GM18867 (cell line): ENCODE measurements around the gene TBC1D10A.

ENCODE experiments used
- ATAC-seq: cut with Tn5 transposase; IDR thresholded peaks from one replicate; pipeline ENCODE4 v1.9.1; 2021; ENCODE audit warnings: mild to moderate bottlenecking, moderate library complexity; ENCODE audit not compliant: unreplicated experiment

TBC1D10A gene, protein sequence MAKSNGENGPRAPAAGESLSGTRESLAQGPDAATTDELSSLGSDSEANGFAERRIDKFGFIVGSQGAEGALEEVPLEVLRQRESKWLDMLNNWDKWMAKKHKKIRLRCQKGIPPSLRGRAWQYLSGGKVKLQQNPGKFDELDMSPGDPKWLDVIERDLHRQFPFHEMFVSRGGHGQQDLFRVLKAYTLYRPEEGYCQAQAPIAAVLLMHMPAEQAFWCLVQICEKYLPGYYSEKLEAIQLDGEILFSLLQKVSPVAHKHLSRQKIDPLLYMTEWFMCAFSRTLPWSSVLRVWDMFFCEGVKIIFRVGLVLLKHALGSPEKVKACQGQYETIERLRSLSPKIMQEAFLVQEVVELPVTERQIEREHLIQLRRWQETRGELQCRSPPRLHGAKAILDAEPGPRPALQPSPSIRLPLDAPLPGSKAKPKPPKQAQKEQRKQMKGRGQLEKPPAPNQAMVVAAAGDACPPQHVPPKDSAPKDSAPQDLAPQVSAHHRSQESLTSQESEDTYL

DNA sequence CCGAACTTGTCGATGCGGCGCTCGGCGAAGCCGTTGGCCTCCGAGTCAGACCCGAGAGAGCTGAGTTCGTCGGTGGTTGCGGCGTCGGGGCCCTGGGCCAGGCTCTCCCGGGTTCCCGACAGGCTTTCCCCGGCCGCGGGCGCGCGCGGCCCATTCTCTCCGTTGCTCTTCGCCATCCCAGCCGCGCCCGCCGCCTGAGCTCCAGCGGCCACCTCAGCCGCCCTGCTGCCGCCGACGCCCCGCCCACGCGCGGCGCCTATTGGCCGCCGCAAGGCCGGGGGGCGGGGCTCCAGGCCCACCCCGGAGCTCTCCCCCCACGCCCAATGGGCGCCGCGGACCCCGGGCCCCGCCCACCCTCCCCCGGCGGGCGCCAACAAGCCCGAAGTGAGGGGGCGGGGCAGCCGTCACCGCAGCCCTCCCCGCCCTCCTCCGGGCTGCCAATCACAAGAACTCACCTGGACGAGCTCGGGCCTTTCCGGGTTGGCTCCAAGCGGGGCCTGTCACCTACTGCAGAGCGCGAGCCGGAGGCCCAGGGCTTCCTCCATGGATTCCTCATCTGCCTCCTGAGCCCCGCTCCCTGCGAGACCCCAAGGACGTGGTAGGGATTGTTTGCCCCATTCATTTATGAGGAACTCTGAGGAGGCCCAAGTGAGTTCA lies at the start of gene TBC1D10A:
TSS of gene TBC1D10A (minus strand) at position 236 of the 657 bp plus-strand sequence. CDS start at position 176, 60 bp downstream.
- ATAC-seq = peak; percentile 88

DNA sequence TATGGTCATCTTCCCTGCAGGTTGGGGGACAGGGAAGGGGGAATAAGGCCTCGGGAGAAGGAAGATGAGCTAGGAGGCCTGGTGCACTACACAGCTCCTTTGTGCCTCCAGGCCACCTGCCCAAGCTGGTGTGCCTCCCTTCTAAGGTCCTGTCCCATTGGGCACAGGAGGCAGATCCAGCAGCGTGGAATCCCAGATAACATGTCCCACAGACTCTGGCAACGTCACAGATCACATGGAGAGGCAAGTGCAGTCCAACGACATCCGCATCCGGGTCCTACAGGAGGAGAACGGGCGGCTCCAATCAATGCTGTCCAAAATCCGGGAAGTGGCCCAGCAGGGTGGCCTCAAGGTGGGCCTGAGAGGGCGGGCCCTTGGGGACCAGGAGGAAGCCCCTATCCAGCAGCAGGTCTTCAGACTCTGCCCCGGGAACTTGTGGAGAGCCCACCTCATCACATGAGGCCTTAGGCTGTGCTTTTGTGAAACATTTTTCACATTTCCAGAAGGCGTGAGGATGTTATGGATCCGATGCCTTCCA lies 48.6 kb upstream of the TBC1D10A start:
- no peak for ATAC-seq

DNA sequence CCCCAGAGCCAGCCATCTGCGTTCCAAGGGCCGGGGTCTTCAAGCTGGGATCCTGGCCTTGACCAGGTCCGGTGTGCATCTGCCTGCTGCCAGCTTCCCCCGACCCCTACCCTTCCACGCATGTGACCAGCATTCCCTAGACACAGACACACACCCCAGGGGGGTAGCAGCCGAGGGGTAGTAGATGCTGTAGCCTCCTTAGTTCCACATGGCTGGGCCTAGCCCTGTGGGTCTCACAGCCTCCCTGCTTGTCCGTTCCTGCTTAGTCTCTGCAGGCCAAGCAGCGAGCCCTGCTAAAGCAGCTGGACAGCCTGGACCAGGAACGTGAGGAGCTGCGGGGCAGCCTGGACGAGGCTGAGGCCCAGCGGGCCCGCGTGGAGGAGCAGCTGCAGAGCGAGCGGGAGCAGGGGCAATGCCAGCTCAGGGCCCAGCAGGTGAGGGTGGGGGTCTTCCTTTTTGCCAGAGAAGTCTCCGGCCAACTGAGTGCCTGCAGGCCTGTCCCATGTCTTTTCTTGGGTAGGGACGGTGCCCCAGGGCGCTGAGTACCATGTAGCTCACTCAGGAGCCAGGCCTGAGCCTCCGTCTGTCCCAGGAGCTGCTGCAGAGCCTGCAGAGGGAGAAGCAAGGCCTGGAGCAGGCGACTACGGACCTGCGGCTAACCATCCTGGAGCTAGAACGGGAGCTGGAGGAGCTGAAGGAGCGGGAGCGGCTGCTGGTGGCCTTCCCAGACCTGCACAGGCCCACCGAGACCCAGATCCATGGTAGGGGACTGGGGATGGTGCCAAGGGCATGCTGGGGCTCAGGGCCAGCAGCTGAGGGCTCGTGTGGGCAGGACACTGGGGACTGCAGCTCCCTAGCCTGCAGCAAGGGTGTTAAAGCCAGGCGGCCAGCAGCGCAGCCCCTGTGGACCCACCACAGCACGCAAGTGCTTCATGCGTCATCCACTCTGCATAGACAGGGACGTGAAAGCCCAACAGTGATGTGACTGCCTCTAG lies 46.9 kb upstream of the TBC1D10A start:
- ATAC-seq = no peak

DNA sequence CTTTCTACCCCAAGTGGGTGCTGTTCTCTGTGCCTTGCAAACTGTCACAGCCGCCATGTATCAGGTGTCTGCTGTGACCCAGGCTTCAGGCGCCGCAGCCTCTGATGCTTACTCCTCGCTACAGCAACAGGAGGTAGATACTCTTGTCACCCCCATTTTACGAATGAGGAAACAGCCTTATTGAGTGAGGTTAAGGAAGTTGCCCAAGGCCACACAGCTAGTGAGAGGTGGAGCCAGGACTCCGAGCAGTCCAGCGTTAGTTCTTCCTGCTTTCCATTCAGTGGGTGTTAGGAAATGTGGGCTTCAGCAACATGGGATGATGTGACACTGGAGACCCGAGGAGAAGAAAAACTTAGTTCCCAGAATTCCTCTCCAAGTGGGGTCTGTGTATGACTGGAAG lies 46.2 kb upstream of the TBC1D10A start:
- no peak for ATAC-seq

DNA sequence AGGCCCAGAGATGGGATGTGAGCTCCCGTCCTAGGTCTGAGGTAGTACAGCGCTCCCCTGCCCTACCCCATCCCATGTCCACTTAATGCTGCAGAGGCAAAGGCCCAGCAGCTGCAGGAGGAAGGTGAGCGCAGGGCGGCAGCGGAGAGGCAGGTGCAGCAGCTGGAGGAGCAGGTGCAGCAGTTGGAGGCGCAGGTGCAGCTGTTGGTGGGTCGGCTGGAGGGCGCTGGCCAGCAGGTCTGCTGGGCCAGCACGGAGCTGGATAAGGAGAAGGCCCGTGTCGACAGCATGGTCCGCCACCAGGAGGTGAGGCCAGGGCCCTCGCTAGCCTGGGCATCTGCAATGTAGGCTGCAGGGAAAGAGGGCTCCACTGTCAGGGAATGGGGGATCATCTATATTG lies 45.2 kb upstream of the TBC1D10A start:
- ATAC-seq = no peak

DNA sequence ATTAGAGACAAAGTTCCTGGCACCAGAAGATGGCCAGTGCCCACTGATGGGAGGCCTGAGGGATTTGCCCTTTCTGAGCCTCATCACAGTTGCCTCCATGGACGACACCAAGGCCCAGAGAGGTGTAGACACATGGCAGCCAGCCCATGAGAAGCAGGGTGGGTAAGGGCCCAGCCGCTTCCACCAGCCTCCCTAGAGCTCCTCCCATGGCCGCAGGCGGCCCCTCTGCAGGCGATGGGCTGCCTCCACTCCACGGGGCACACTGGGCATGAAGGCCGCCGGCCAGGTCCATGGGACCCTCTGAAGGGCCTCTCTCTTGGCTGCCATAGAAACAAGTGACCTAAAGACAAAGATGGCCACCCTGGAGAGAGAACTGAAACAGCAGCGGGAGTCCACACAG lies 44.6 kb upstream of the TBC1D10A start:
- no peak for ATAC-seq

DNA sequence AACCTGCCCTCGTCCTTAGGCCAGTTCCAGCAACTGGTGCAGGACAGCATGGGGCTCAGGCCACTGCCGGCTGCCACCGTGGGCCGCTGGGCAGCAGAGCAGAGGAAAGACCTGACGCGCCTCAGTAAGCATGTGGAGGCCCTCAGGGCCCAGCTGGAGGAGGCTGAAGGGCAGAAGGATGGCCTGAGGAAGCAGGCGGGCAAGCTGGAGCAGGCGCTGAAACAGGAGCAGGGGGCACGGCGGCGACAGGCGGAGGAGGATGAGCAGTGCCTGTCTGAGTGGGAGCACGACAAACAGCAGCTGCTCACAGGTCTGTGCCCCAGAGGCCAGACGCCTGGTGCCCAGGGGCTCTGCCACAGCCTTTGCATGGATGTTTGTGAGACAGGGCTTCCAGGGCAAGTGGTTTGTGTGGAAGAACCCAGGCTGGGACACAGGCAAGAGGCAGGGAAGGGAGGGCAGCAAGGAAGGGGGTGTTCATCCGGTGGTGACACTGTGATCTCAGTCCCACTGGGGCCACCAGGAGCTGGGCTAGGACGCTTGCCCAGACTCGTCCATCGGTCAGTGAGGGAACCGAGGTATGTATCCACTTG lies 44.0 kb upstream of the TBC1D10A start:
- no peak for ATAC-seq

DNA sequence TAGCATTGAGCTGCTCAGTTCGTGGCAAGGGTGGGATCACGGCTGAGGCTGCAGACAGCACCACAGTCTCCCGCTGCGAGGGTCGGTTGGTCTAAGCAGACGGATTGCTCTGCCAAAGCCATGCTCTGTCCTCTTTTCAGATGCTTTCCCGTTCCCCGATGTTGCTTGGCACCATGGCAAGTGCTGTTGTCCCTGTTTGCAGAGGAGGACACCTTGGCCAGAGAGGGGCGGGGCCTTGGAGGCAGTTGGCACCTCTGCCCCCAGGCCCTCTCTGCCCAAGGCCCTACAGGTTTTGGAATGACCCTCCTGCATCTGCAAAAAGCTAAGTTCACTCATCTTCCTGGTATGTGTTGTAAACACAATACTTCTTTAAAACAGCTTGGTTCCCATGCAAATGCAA lies 41.7 kb upstream of the TBC1D10A start:
- no peak for ATAC-seq

DNA sequence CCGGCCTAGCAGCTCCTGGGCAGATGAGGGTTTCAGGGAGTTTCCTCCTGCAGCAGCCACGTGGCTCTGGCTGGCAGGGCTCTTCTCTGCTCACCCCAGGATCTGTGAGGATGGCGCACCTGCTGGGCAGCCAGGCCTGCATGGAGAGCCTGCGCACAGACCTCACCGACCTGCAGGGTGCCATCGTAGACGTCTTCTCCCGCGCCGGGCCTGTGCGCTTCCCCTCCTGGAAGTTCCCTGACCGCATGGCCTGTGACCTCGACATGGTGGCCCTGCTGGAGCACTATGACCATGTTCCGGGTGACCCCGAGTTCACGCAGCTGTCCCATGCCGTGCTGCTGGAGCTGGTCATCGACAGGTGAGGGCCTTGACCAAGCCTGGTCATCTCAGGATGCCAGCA lies 39.1 kb upstream of the TBC1D10A start:
- ATAC-seq = no peak

DNA sequence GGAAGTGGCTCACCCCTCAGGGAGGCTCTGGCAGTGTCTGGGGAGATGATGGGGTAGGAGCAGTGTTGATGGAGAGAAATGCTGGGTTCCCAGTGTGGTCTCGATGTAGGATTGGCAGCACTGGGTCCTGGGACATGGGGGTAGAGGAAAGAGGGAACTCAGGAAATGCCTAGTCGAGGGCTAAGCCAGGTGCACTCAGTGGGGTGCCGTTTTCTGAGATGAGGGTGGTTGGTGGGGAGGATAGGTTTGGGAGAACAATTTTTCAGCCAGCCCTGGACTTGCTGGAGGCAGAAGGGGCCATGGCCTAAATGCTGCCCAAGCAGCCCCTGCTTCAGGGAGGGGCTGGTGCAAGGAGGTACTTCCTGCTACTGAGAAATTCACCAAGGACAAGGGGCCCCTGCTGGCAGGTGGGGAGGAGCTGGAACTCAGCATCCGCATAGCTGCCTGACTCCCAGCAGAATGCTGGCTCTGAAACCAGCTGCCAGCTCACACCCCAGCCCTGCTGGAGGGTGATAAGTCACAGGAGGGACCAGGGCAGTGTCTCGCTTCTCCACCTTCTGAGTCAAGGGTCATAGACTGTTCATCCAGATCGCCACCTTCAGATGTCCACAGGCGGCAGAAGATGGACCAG lies 36.0 kb upstream of the TBC1D10A start:
- no peak for ATAC-seq

DNA sequence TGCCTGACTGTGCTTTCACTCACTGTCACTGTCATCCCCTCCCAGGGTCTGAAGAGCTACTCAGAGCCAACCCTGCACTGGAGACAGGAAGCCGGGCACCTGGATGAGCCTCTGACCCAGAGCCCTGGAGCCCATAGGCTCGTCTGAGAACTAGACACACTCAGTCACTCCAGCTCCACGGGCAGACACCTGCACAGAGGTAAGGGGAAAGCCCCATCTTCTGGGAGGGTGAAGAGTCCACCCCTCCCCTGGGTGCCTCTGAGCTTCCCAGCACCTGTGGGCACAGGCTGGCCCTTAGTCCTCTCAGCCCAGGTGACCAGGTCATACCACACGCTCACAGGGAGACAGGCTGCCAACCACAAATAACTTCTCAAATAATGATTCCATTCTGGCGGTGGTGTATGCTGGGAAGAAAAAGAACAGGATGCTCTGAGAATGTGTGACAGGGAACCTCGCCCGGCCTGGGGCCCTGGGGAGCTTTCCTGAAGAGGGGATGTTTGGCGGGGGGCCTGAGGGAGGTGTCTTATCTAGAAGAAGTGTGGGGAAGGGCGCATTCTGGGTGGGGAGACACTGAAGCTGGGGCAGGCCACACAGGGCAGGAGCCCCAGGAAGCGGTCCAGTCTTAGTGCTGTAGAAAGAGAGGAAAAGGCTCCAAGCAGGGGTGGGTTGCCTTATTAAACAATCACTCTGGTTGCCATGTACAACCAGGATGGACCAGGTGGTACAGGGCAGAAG lies 35.3 kb upstream of the TBC1D10A start:
- no peak for ATAC-seq

DNA sequence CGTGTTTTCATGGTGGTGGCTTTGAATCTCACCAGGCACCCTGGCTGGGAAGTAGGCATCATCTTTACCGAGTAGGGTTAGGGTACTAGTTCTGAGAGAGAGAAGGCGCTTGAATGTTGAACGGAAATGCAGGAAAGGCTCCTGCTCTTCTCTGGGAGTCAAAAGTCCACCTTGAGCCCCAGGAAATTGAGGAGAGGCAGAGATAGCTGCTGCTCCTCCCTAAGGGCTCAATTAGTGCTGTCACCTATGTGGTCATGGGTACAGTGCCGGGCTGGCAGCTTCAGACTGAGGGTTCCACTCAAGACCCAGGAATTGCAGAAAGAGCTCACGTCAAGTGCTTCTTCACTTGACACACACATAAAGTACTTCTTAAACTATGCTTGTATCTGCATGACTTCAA lies 31.8 kb upstream of the TBC1D10A start:
- ATAC-seq = no peak

DNA sequence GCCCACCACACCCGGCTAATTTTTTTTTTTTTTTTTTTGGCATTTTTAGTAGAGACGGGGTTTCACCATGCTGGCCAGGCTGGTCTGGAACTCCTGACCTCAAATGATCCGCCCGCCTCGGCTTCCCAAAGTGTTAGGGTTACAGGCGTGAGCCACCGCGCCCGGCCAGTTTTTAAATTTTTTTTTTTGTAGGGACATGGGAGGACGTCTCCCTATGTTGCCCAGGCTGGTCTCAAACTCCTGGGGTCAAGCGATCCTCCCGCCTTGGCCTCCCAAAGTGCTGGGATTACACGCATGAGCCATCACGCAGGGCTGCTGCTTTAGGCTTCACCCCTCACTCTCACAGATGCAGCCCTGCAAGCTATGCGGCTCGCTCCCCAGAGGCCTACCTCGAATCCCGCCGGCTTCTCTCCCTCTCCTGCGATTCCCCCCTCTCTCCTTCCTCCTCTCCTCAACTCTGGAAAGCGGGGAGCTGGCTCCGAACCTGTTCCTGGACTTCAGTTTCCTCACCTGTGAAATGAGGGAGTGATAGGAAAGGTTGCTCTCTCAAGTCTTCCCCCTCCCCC lies 31.0 kb upstream of the TBC1D10A start:
- ATAC-seq = no peak

DNA sequence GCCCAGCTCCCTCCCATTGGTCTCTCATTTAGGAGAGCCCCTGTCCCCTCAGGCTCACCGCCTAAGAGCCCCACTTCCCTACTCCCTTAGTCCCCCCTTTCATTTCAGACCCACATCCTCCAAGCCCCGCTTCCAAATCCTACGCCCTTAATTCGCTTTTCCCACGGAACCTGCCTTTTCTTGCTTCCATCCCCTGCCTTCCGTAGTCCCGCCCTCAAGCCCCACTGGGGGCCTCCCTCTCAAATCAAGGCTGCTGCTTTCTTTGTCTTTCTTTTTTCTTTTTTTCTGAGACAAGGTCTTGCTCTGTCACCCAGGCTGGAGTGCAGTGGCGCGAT lies 30.5 kb upstream of the TBC1D10A start:
- ATAC-seq = no peak

DNA sequence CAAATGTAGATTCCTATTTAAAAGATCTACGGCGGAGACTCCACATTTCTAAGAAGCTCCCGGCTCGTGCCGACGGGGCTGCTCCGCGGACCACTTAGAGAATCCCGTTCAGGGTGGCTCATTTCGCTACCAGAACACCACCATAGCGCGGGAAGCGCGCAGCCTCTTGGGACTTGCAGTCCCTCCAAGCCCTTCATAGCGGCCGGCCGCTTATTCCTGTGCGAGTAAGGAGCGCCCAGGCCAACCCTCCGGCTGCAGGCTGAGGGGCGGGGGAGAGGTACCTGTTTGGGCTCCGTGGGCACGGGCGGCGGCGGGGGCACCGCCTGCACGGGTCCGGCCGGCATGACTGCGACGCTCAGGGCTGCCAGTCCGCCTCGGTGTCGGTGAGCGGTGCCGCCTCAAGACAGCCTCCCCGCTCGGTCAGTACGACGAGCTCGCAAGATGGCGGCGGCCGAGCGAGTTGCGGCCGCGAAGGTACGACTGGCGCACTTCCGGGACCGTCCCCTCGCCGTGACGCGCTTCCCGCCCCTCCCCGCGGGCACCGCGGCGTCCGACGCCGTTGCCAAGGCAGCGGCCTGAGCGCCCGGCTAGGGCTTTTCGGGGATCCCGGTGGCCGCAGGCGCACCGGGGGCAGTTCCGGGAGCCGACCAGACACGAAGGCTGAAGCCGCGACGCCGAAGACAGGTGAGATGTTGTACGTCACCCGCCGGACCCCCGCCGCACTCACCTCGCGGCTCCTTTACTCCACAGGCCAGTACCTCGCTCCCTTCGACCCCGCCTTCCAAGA lies 29.9 kb upstream of the TBC1D10A start, which contains the start of the genes CCDC157 and SF3A1:
TSS of gene CCDC157 (plus strand) at position 559 of the 787 bp plus-strand sequence. CDS start 8,994 bp downstream, outside the sequence.
TSS of gene SF3A1 (minus strand) at position 446 of the 787 bp plus-strand sequence. CDS start at position 344, 102 bp downstream.
- ATAC-seq = peak; percentile 91

DNA sequence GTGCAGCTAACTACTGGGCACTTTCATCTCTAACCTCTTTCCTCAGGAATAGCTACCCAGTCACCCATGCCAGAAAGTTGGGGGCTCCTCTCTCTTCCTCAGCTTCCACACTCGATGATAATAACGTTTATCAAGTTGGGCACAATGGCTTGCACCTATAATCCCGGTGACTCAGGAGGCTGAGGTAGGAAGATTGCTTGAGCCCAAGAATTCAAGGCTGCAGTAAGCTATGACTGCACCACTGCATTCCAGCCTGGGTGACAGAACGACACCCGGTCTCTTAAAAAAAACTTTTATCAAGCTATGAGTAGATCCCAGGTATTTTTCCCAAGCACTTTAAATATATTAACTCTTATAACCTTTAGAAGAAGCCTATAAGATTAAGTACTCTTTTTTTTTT lies 27.9 kb upstream of the TBC1D10A start:
- ATAC-seq = no peak

DNA sequence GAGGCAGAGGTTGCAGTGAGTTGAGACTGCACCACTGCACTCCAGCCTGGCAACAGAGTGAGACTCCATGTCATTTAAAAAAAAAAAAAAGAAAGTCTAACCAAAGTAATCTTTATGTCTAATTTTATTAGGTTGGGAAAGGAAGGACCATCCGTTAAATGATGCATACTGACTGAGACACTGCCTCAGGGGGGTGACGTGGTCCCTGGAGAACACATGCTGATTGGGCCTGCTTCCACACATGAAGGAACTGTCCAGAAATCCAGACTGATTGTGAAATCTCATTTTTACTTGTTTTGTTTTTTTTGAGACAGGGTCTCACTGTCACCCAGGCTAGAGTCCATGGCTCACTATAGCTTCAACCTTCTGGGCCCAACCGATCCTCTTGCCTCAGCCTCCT lies 24.5 kb upstream of the TBC1D10A start:
- no peak for ATAC-seq

DNA sequence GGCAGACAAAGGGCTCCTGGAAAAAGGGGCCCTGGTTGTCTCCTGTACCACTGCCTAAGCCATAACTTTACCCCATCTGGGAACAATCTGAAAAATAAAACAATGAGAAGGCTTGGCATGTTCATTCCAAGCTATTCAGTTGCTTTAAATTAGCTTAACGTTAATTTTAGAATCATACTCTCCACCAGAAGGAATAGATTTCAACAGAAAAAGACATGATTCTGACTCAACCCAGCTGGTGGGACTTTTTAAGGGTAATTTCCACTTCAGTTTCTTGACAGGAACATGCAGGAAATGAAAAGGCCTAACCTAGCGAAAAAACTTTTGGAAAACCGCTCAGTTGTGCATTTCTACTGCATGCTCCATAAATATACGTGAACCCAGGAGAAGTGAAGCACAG lies 22.1 kb upstream of the TBC1D10A start:
- ATAC-seq = no peak
